GM12878 (cell line): Measurements from ENCODE around the gene PRPSAP2. TPM values are rescaled to one million over a fixed set of nuclear protein-coding genes. Genes with fewer than 3 reads are reported as not detected.

Experiments used
- ATAC-seq: fragments of 200-7000 bp; cut with Tn5 transposase; 3 replicates; pipeline ENCODE4 v1.9.1; 2020; ENCODE audit warnings: mild to moderate bottlenecking, moderate library complexity
- BruUV-seq: library from RNA; stranded (reverse); fragments of 400-500 nt; replicated peaks from 2 replicates; lab custom pipeline; 2021; lab: Mats Ljungman, UMichigan
- CTCF ChIA-PET: fragments of 300-600 bp; sonication (Branson Sonifier 250); formaldehyde crosslinking; extraction: SDS; loops from one replicate; lab custom pipeline; 2021; ENCODE audit warnings: inconsistent platforms; lab: Yijun Ruan, JAX
- POLR2A ChIA-PET: fragments of 350-600 bp; formaldehyde crosslinking; extraction: SDS; loops from one replicate; lab custom pipeline; 2021; ENCODE audit warnings: inconsistent platforms; lab: Charles Lee
- RAD21 ChIA-PET: fragments of 300-600 bp; sonication (Branson Sonifier 250); formaldehyde crosslinking; loops from one replicate; lab custom pipeline; 2023; ENCODE audit warnings: antibody characterized with exemption; ENCODE audit not compliant: unreplicated experiment; lab: Charles Lee
- SMC1A ChIA-PET: fragments of 300-600 bp; sonication (Branson Sonifier 250); formaldehyde crosslinking; loops from one replicate; lab custom pipeline; 2023; ENCODE audit not compliant: unreplicated experiment, uncharacterized antibody; lab: Charles Lee
- DNase-seq: peaks from one replicate; pipeline ENCODE4 v3.0.0-alpha.2; 2011; ENCODE audit warnings: low read depth, low spot score
- FAIRE-seq: peaks from 3 replicates; lab custom pipeline; 2011; peaks lifted over from hg19 to GRCh38; lab: Jason Lieb, UNC
- H2AFZ ChIP-seq: 2 replicates; pipeline ENCODE4 v1.6.0; 2011; ENCODE audit warnings: low read depth, low read length, control low read depth; ENCODE audit not compliant: control insufficient read depth
- H3K27ac ChIP-seq: 2 replicates; pipeline ENCODE4 v1.5.1; 2011; ENCODE audit warnings: control low read depth; ENCODE audit not compliant: control insufficient read depth, insufficient read depth
- H3K27me3 ChIP-seq, 2 experiments: replicated peaks in 1 of 2; 2 replicates each; pipeline versions ENCODE4 v1.6.0 to v1.6.1; 2011; ENCODE audit warnings: low read length in 1 of 2; ENCODE audit not compliant: control insufficient read depth in 2 of 2, insufficient read depth in 2 of 2
- H3K36me3 ChIP-seq, 2 experiments: 2 replicates each; pipeline ENCODE4 v1.5.1; 2011; ENCODE audit warnings: low read length in 1 of 2; ENCODE audit not compliant: control insufficient read depth in 2 of 2, insufficient read depth in 2 of 2
- H3K4me1 ChIP-seq: 2 replicates; pipeline ENCODE4 v1.6.1; 2011; ENCODE audit warnings: mild to moderate bottlenecking, low read length, moderate library complexity, mixed read lengths; ENCODE audit not compliant: control insufficient read depth, insufficient read depth
- H3K4me2 ChIP-seq: 2 replicates; pipeline ENCODE4 v1.6.0; 2011; ENCODE audit warnings: control low read depth; ENCODE audit not compliant: control insufficient read depth, insufficient read depth
- H3K4me3 ChIP-seq: fragments of 200-600 bp; sonication (generic); 2 replicates; pipeline ENCODE4 v1.5.1; 2016
- H3K79me2 ChIP-seq: 2 replicates; pipeline ENCODE4 v1.6.0; 2011; ENCODE audit warnings: low read length; ENCODE audit not compliant: control insufficient read depth, insufficient read depth
- H3K9ac ChIP-seq: 2 replicates; pipeline ENCODE4 v1.8.0; 2011; ENCODE audit warnings: low read length, control low read depth, mixed read lengths; ENCODE audit not compliant: control insufficient read depth, insufficient read depth
- H3K9me3 ChIP-seq: replicated peaks from 3 replicates; pipeline ENCODE4 v1.5.1; 2011; ENCODE audit warnings: mild to moderate bottlenecking, low read length; ENCODE audit not compliant: control insufficient read depth, insufficient read depth
- H4K20me1 ChIP-seq: 2 replicates; pipeline ENCODE4 v1.6.0; 2011; ENCODE audit not compliant: control insufficient read depth, insufficient read depth
- ETV6 ChIP-seq, 2 experiments: fragments of 450-650 bp in 1 of 2; IDR thresholded peaks in 1 of 2; conservative IDR thresholded peaks in 1 of 2; 2 replicates each; pipeline ENCODE4 v1.6.1; 2014; ENCODE audit warnings: antibody characterized with exemption in 1 of 2, borderline replicate concordance in 1 of 2, low read depth in 1 of 2, mild to moderate bottlenecking in 1 of 2, moderate library complexity in 1 of 2
- RCOR1 ChIP-seq: conservative IDR thresholded peaks from 2 replicates; pipeline ENCODE4 v1.6.1; 2012; ENCODE audit warnings: low read depth, low read length, improper control_type of control experiment
- SPI1 ChIP-seq: IDR thresholded peaks from 2 replicates; pipeline ENCODE4 v1.6.1; 2011; ENCODE audit warnings: low read depth, mild to moderate bottlenecking, low read length, moderate library complexity, borderline replicate concordance; ENCODE audit not compliant: insufficient read depth
- ZNF217 ChIP-seq: fragments of 450-650 bp; IDR thresholded peaks from 2 replicates; pipeline ENCODE4 v1.6.1; 2017; ENCODE audit warnings: antibody characterized with exemption, mild to moderate bottlenecking
- ZNF24 ChIP-seq: fragments of 450-650 bp; IDR thresholded peaks from 2 replicates; pipeline ENCODE4 v1.6.1; 2017; ENCODE audit warnings: antibody characterized with exemption, mild to moderate bottlenecking
- WGBS: methylation state at CpG from one replicate; pipeline ENCODE4 v1.1.6; 2016; ENCODE audit warnings: low lambda C conversion rate; ENCODE audit not compliant: insufficient replicate concordance, insufficient coverage; ENCODE audit errors: missing lambda C conversion rate; 5-methylcytosine and 5-hydroxymethylcytosine counted together
- in situ Hi-C: fragments of 300-500 bp; cut with MboI; formaldehyde crosslinking; loops from 9 replicates; pipeline ENCODE4 v1.14.3; 2018; ENCODE audit warnings: mixed read lengths
- intact Hi-C: fragments of 100-400 bp; cut with micrococcal nuclease; formaldehyde crosslinking; loops from one replicate; pipeline ENCODE4 v1.14.2; 2022; ENCODE audit not compliant: unreplicated experiment
- polyA plus RNA-seq, 11 experiments: library from polyadenylated mRNA; depleted of rRNA in 4 of 11; unstranded in 6 of 11; stranded (reverse) in 5 of 11; fragments of >200 nt; fragmentation: Nextera tagmentation in 4 of 11; fragmentation: Illumina TruSeq in 1 of 11; extraction: Ambion mirVana in 4 of 11; extraction: Trizol in 1 of 11; gene quantifications; 1 replicate in 1 of 11; 2 replicates in 10 of 11; pipeline versions ENCODE4 v1.2.1 to v1.2.3, GENCODE V29; 2011 to 2016; ENCODE audit warnings: inconsistent platforms in 2 of 11, missing spikeins in 2 of 11, low read depth in 1 of 11
- total RNA-seq, 4 experiments: library from RNA; depleted of rRNA in 3 of 4; stranded (reverse); fragments of >200 nt in 3 of 4; fragmentation: Illumina TruSeq in 1 of 4; extraction: Trizol in 1 of 4; gene quantifications; 2 replicates each; pipeline versions ENCODE4 v1.2.1 to v1.2.3, GENCODE V29; 2013 to 2021
- TF ChIP-seq, protein P1 (sequence below): IDR thresholded peaks from 2 replicates; pipeline ENCODE4 v1.6.1; 2012; ENCODE audit warnings: low read depth, low read length, improper control_type of control experiment
- TF ChIP-seq, protein P2 (sequence below): fragments of 450-650 bp; conservative IDR thresholded peaks from 2 replicates; pipeline ENCODE4 v1.6.1; 2017; ENCODE audit warnings: mild to moderate bottlenecking, moderate library complexity
- TF ChIP-seq, protein P3 (sequence below): IDR thresholded peaks from 2 replicates; pipeline ENCODE4 v1.6.1; 2011; ENCODE audit warnings: mild to moderate bottlenecking, low read depth, low read length, moderate library complexity; ENCODE audit not compliant: insufficient replicate concordance
- TF ChIP-seq, protein P4 (sequence below): fragments of 450-650 bp; IDR thresholded peaks from 2 replicates; pipeline ENCODE4 v1.6.1; 2017; ENCODE audit warnings: mild to moderate bottlenecking, low read depth, inconsistent platforms; ENCODE audit not compliant: poor library complexity, severe bottlenecking
- TF ChIP-seq, protein P5 (sequence below): fragments of 450-650 bp; IDR thresholded peaks from 2 replicates; pipeline ENCODE4 v1.6.1; 2018; ENCODE audit warnings: borderline replicate concordance, mild to moderate bottlenecking; ENCODE audit not compliant: partially characterized antibody

The PRPSAP2 gene
- total and polyA plus RNA-seq, 10 of the 15 experiments (the other 5 are each of a cell fraction or from before 2014, with no cell fraction given): 33.2 to 102 (median 83.8) TPM

DNA sequence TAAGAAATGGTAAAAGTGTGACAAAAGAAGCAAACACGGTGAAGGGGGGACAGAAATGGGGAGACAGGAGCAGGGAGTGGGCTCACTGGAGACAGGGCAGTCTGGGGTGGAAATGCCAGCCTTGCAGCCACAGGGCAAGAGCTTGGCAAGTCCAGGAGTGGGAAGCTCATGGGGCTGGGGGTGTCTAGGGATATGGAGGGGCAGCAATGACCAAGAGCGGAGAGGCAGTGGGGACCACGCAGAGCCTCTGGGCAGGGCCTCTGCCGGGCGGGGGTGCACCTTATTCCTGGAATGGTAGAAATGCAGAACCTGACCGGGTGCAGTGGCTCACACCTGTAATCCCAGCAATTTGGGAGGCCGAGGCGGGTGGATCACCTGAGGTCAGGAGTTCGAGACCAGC, 106.6 kb downstream of the PRPSAP2 start (continued):
- TF ChIP-seq SPI1: no peak
- TF ChIP-seq, protein P1, sequence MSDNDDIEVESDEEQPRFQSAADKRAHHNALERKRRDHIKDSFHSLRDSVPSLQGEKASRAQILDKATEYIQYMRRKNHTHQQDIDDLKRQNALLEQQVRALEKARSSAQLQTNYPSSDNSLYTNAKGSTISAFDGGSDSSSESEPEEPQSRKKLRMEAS: no peak
- TF ChIP-seq, all 136 proteins: peak for 0

DNA sequence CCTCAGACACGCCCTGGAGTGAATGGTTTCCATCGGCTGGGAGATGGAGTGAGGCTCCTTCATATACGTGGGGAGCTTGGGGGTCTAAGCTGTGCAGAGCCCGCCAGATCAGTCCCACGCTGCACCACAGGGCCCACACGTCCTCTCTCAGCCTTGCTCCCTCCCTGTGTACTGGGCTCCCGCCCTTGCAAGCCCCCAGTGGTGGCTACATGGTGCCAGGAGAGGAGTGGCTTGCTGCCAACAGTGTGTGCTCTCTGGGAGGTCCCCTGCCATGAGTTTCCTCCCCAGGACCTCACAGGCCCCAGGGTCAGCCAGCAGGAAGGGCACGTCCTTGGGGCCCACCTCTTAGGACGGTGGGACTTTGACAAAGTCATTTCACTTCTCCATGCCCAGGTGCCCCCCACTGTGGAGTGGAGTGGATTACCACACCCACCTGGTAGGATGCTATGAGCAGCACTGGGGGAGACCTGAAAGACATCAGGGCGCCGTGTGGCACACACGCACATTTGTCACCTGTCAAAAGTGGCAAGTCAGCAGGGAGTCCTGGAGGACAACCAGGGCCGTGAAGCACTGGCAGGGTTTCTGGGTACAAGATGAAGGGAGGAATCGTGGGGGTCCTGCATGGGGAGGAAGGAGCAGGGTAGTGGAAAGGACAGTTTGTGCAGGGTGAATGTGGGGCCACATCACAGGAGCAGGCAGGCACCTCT, 107.8 kb downstream of the PRPSAP2 start:
- Histone ChIP-seq H3K36me3 (no peaks in the 10 kb centered on the region; a peak in 2 of 4 replicates), H3K27me3 (no peaks in the 10 kb centered on the region), H3K9ac (no peak overlapping the region), H3K4me2 (no peak overlapping the region), H3K27ac (no peak overlapping the region), H3K4me3 (no peak overlapping the region), H2AFZ (no peak overlapping the region), H3K79me2 (no peaks in the 10 kb centered on the region), H4K20me1 (no peaks in the 10 kb centered on the region), H3K4me1 (peaks cover 10% of the 10 kb centered on the region), H3K9me3 (no peaks in the 10 kb centered on the region)
- ChIA-PET CTCF (interaction anchor here (1.4 kb wide), 1 partner anchor 32 kb away, joined by 4 read pairs; no protein-coding TSS in a partner anchor), POLR2A (no interaction called here), RAD21 (no interaction called here), SMC1A (no interaction called here)
- DNase-seq (no peak), ATAC-seq (no peak), FAIRE-seq (no peak)
- no TSS peak for BruUV-seq
- in situ Hi-C loops: no loop called here
- WGBS: 49% methylated on average over 14 of the region's 14 CpGs
- intact Hi-C loops: no loop called here
- TF ChIP-seq ETV6 (conservative IDR thresholded peaks at IDR 0.05 in 1 of 2, IDR thresholded peaks at IDR 0.05 in 1 of 2; ENCODE audit: borderline replicate concordance in 1 of 2, low read depth in 1 of 2) (no peak), ZNF217 (no peak), RCOR1 (no peak), ZNF24 (no peak)
- TF ChIP-seq, protein P2, sequence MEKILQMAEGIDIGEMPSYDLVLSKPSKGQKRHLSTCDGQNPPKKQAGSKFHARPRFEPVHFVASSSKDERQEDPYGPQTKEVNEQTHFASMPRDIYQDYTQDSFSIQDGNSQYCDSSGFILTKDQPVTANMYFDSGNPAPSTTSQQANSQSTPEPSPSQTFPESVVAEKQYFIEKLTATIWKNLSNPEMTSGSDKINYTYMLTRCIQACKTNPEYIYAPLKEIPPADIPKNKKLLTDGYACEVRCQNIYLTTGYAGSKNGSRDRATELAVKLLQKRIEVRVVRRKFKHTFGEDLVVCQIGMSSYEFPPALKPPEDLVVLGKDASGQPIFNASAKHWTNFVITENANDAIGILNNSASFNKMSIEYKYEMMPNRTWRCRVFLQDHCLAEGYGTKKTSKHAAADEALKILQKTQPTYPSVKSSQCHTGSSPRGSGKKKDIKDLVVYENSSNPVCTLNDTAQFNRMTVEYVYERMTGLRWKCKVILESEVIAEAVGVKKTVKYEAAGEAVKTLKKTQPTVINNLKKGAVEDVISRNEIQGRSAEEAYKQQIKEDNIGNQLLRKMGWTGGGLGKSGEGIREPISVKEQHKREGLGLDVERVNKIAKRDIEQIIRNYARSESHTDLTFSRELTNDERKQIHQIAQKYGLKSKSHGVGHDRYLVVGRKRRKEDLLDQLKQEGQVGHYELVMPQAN: no peak
- TF ChIP-seq, protein P3, sequence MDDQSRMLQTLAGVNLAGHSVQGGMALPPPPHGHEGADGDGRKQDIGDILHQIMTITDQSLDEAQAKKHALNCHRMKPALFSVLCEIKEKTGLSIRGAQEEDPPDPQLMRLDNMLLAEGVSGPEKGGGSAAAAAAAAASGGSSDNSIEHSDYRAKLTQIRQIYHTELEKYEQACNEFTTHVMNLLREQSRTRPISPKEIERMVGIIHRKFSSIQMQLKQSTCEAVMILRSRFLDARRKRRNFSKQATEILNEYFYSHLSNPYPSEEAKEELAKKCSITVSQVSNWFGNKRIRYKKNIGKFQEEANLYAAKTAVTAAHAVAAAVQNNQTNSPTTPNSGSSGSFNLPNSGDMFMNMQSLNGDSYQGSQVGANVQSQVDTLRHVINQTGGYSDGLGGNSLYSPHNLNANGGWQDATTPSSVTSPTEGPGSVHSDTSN: no peak
- TF ChIP-seq, protein P4, sequence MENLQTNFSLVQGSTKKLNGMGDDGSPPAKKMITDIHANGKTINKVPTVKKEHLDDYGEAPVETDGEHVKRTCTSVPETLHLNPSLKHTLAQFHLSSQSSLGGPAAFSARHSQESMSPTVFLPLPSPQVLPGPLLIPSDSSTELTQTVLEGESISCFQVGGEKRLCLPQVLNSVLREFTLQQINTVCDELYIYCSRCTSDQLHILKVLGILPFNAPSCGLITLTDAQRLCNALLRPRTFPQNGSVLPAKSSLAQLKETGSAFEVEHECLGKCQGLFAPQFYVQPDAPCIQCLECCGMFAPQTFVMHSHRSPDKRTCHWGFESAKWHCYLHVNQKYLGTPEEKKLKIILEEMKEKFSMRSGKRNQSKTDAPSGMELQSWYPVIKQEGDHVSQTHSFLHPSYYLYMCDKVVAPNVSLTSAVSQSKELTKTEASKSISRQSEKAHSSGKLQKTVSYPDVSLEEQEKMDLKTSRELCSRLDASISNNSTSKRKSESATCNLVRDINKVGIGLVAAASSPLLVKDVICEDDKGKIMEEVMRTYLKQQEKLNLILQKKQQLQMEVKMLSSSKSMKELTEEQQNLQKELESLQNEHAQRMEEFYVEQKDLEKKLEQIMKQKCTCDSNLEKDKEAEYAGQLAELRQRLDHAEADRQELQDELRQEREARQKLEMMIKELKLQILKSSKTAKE: no peak
- TF ChIP-seq, protein P5, sequence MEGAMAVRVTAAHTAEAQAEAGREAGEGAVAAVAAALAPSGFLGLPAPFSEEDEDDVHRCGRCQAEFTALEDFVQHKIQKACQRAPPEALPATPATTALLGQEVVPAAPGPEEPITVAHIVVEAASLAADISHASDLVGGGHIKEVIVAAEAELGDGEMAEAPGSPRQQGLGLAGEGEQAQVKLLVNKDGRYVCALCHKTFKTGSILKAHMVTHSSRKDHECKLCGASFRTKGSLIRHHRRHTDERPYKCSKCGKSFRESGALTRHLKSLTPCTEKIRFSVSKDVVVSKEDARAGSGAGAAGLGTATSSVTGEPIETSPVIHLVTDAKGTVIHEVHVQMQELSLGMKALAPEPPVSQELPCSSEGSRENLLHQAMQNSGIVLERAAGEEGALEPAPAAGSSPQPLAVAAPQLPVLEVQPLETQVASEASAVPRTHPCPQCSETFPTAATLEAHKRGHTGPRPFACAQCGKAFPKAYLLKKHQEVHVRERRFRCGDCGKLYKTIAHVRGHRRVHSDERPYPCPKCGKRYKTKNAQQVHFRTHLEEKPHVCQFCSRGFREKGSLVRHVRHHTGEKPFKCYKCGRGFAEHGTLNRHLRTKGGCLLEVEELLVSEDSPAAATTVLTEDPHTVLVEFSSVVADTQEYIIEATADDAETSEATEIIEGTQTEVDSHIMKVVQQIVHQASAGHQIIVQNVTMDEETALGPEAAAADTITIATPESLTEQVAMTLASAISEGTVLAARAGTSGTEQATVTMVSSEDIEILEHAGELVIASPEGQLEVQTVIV: no peak
